Stimulated activated CD8-positive, alpha-beta memory T cell treated with anti-CD3 and anti-CD28 coated beads, Interleukin-7, amount 100 ng/mL, for 48 hours (primary cell): ENCODE data around the gene ANGPT4.
"Not testable (repeated sequence)": the region's sequence is repeated elsewhere in the genome, so short reads cannot be mapped to it uniquely, and the experiment has no call there.

Experiments
- DNase-seq, 2 donors: peaks; one replicate each; pipeline ENCODE4 v3.0.0-alpha.2; 2020; ENCODE audit warnings: low read depth in 1 of 2; ENCODE audit errors: extremely low read depth in 1 of 2

ANGPT4 gene

GRCh38 chr20:877814-878213, 38.3 kb downstream of the ANGPT4 start:
- no peak for DNase-seq

DNA sequence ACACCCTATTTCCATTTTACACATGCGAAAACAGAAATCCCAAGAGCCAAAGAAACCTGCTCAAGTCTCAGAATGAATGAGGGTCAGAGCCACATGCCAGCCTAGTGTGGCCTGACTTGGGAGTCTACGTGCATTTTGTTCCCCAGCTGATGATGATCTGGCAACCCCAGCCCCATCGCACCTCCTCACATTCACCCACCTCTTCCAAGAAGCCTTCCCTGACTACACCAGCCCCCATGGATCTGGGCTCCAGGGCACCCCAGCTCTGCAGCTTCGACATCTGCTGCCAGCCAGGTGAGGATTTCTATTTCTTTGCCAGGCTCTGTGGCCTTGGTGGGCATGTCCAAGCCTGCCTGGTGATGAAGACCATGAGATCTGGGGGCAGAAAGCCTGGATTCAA, 41.0 kb downstream of the ANGPT4 start:
- DNase-seq = no peak

DNA sequence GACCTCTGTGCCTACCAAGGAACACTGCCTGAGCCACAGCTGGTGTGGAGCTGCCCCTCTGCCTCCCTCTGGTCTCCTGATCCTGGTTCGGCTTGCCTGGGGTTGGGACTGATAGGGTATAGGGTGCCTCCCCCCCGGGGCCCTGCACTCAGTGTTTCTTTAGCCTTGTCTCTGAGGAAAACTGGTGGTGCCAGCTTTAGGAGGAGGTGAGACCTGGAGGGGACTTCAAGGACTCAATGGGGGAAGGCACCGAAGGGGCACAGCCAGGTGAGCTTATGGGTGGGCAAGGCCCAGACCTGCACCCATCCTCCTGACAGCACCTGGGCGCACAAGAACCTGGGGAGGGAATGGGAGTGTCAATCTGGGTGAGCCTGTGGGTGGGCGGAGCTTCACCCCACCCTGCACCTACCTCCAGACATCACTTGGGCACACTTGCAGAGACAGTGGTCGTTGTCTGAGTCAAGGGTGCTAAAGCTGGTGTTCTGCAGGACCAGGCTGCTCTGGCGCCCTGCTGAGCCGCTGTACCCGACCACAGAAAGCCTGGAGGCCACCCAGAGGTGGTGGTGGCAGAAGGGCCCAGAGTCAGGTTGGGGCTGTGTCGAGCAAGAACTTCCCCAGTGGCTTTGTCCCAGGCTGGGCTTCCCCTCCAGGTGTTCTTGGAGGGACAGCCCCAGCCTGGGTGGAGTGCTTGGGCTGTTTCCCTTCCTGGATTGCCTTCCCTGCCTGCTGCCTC, 42.1 kb downstream of the ANGPT4 start:
- no peak for DNase-seq

DNA sequence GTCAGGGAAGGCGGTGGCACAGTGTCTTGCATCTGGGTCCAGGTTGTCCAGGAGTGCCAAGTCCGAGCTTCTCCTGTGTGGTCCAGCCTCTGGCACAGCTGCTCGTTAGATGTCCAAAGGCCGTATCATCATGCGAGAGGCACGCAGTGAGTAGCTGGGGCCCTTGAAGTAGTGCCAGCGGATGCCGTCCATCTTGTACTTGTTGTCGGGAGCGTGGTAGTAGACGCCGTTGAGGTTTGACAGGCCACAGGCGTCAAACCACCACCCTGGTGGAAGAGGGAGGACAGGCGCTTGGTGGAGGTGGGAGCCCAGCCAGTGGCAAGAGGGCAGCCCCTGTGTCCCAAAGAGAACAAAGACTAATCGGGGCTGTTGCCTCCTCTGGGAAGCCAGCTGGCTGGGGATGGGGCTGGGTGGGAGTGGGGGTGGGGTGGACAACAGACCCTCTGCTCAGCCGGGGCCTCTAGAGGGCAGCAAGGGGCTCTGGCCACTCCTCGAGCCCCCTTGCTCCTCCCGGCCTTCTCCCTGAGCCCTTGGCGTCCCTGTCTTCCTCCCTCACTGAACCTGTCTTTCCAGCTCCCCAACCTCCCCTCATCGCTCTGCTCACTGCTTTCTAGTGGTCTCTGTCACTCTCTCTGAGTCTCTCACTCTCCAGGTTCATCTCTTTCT, 43.1 kb downstream of the ANGPT4 start:
- no peak for DNase-seq

DNA sequence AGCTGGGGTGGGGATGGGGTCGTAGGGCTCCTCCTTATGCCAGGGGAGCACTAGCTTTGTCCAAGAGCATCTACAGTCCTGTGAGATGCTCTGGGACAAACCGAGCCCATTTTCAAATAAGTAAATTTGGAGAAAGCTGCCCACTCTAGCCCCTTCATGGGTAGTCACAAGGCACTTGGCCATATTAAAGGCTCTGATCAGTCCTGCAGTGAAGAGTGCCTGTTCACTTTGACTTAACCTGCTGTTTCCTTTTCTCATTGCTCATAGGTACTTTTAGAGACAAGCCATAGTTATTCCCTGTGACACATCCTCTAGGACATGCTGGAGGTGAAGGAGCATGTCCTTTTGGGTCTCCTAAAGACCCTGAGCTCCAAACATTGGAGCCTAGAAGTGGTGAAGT, 44.2 kb downstream of the ANGPT4 start:
- no peak for DNase-seq

GRCh38 chr20:871436-871835, 44.7 kb downstream of the ANGPT4 start:
- DNase-seq = no peak

GRCh38 chr20:870758-871157, 45.4 kb downstream of the ANGPT4 start:
- no peak for DNase-seq

DNA sequence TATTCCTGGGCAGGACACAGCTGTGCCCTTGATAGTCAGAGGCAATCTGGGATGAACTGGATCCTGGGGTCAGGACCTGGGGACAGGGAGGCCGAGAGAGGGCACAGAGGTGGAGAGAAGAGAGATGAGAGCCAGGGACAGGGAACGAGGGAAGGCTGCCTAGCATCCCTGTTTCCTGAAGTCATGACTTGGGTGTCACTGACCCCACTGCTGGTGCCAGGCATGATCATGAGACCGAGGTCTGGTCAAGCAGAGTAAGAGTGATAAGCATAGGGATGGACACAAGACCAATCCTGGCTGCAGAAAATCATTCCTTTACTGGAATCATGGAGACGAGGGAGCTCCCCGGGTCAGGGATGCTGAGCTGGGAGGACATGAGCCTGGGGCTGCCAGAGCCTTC, 46.5 kb downstream of the ANGPT4 start:
- DNase-seq = no peak

- no peak for DNase-seq
Measured at GRCh38 chr20:868279-868678, 47.9 kb downstream of the ANGPT4 start.

GRCh38 chr20:865440-865839, 50.7 kb downstream of the ANGPT4 start:
- DNase-seq = no peak

DNA sequence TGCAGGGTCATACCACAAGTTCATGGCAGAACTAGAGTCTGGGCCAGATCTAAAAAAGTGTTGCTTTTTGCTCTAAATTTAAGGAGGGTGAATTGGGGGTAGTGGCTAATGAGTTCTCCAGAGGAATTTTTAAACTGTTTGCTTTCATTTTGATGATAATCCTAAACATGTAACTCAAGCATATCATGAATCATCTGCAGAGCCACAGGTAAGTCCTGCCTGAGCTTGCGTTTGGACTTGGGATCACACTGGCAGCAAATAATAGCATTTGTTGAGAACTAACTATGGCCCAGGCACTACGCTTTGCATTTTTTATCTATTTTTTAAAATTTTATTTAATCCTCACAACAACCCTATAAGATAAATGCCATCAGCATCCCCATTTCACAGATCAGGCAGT, 55.2 kb downstream of the ANGPT4 start:
- DNase-seq = no peak

DNA sequence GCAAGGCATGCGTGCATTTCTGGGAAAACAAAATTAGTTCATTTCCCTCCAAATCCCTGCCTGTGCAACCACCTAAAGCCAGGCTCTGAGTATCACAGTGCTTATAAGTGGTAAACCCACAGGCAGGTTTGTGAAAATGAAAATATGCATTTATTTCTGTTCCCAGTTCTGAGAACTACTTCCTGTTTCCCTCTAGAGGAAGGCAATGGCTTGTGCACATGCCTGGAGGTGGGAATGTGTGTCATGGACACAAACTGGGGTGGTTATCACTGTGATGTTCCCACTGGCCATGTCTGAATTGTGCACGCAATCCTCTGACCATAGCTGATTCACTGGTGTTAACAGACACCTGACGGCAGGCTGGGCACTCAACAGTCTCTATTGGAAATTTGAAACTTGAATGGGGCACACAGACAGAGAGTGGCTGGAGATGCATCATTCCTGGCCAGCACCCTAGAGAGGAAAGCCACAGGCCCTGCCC, 56.3 kb downstream of the ANGPT4 start:
- no peak for DNase-seq

DNA sequence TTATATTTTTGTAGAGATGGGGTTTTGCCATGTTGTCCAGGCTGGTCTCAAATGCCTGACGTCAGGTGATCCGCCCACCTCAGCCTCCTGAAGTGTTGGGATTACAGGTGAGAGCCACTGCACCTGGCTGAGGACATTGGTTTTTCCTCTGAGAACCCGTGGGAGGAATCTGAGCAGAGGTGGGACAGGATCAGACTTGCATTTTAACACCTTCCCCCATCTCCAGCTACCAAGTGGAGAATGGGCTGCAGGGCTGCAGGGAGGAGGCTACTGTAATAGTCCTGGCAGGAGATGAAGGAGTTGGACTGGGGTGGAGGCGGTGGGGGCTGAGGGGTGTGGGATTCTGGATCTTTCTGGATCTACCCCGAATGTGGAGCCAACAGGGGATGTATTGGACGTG, 58.1 kb downstream of the ANGPT4 start:
- no peak for DNase-seq

DNA sequence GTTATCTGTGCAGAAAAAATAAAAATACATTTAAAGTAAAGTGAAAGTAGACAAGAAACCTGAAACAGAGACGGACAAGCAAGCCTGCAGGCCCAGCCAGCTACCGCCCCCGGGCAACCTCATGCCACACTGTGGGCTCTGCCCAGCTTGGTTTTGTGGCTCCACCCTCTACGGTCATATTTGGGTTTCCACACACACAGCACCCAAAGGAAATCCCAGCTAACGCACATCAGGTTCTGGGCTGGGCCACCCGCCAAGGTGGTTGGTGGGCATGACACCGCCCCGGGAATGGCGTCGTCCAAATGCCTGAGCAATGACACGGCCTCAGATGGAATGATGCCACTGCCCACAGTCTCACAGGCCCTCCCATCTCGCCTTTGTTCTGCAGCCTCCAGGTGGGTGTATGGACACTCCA, 59.8 kb downstream of the ANGPT4 start:
- peak in 1 of 2 donors; percentile 47 for DNase-seq

- DNase-seq = no peak
Measured at GRCh38 chr20:855466-856360, 60.4 kb downstream of the ANGPT4 start.

DNA sequence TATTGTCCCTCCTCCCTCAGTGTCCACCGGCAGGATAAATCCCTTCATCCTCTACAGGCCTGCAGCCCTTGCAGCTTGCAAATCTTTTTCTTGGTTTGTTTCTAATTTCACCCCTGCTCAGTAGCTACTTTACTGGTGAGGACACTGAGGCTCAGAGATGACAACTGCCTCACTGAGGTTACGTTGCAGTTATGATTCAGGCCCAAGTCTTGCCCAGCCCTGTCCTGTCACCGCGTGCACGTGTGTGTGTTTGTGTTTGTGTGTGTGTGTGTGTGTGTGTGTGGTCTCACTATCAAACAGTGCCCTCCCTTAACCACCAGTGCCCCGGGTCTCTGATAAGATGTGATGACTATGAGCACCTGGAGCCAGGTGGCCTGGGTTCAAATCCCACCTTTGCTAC, 61.5 kb downstream of the ANGPT4 start:
- DNase-seq = no peak

DNA sequence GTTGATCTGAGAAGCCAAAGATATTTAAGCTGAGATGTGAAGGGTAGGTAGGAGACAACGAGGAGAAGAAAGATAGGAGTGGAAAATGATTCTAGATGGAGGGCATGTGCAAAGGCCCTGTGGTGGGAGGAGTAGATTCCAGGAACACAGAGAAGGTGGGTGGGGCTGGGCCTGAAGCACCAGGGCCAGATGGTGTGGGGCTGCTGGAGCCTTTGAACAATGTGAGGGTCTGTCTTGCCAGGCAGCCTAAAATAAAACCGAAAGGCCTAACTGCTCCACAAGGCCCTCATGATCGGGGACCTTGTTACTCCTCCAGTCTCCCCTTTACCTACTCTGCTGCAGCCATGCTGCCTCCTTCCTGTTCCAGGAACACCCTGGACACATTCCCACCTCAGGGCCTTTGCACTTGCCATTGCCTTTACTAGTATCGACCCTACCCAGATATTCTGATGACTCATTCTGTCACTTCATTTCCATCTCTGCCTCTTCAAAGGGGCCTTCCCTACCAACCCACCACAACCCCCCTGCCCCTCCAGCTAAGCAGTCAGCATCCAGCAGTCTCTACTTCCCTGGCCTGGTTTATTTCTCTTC, 62.6 kb downstream of the ANGPT4 start:
- no peak for DNase-seq

GRCh38 chr20:848731-849130, 67.4 kb downstream of the ANGPT4 start:
- not testable (repeated sequence) for DNase-seq

GRCh38 chr20:848193-848592, 67.9 kb downstream of the ANGPT4 start:
- DNase-seq = no peak

DNA sequence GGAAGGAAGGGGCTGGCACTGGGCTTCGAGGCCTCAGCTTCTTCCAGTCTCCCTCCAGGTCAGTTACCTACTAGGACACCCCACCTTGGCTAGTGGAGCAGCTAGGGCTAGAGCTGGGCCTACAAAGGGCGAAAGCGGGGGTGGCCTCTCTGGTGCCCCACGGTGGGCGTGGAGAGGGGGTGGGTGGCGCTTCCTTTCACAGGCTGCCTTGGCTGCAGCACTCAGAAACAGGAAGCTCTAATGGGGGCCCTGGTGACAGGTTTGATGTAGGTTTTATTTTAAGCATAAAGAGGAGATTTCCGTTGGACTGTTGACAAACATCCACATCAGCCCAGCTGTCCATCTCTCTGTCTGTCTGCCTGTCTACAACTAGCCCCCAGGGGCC, 69.2 kb downstream of the ANGPT4 start:
- no peak for DNase-seq
